ENCODE data around the gene KPNA3.
"Not testable (repeated sequence)": the region's sequence is repeated elsewhere in the genome, so short reads cannot be mapped to it uniquely, and the experiment has no call there.

KPNA3 gene

GRCh38 chr13:49806126-49806536 is 13.6 kb upstream of the KPNA3 start:
- no peak for DNase-seq

- DNase-seq, result not testable (repeated sequence)
These were observed 10.6 kb upstream of the KPNA3 start for GRCh38 chr13:49803047-49803446.

- no peak for DNase-seq
These were observed 9.9 kb upstream of the KPNA3 start for GRCh38 chr13:49802426-49802825.

GRCh38 chr13:49791711-49792549 is 552 bp downstream of the KPNA3 start:
- DNase-seq, result no peak

GRCh38 chr13:49791315-49791710 is 1.2 kb downstream of the KPNA3 start:
- DNase-seq, result no peak

GRCh38 chr13:49789968-49790367 is 2.5 kb downstream of the KPNA3 start:
- no peak for DNase-seq

- no peak for DNase-seq
These were observed 6.0 kb downstream of the KPNA3 start for GRCh38 chr13:49786401-49787008.

GRCh38 chr13:49784886-49785570 is 7.5 kb downstream of the KPNA3 start:
- DNase-seq, result no peak

- DNase-seq, result no peak
These were observed 8.6 kb downstream of the KPNA3 start for GRCh38 chr13:49783865-49784264.

GRCh38 chr13:49782784-49783183 is 9.7 kb downstream of the KPNA3 start:
- no peak for DNase-seq

GRCh38 chr13:49781806-49782205 is 10.7 kb downstream of the KPNA3 start:
- DNase-seq, result no peak

GRCh38 chr13:49779721-49780120 is 12.8 kb downstream of the KPNA3 start:
- no peak for DNase-seq

- no peak for DNase-seq
These were observed 14.5 kb downstream of the KPNA3 start for GRCh38 chr13:49777746-49778614.

- no peak for DNase-seq
These were observed 15.6 kb downstream of the KPNA3 start for GRCh38 chr13:49776871-49777270.

GRCh38 chr13:49774376-49775005 is 18.0 kb downstream of the KPNA3 start:
- no peak for DNase-seq

- DNase-seq, result no peak
These were observed 19.7 kb downstream of the KPNA3 start for GRCh38 chr13:49772828-49773227.

- DNase-seq, result not testable (repeated sequence)
These were observed 30.7 kb downstream of the KPNA3 start for GRCh38 chr13:49761811-49762210.

- no peak for DNase-seq
These were observed 31.9 kb downstream of the KPNA3 start for GRCh38 chr13:49760558-49760957.

- DNase-seq, result no peak
These were observed 33.0 kb downstream of the KPNA3 start for GRCh38 chr13:49759503-49759902.

GRCh38 chr13:49756263-49756662 is 36.2 kb downstream of the KPNA3 start:
- DNase-seq, result no peak

GRCh38 chr13:49754146-49754545 is 38.3 kb downstream of the KPNA3 start:
- DNase-seq, result no peak

- DNase-seq, result no peak
These were observed 42.6 kb downstream of the KPNA3 start for GRCh38 chr13:49749848-49750247.

Measured in right forelimb (tissue), 1 donor.